Activated naive CD8-positive, alpha-beta T cell treated with anti-CD3 and anti-CD28 coated beads, Interleukin-2, amount 10 ng/mL, durations not matched to agents 7 days and 5 days (primary cell): ENCODE results near the gene COQ2. TPM values are rescaled to one million over a fixed set of nuclear protein-coding genes. Genes with fewer than 3 reads are reported as not detected.
A peak's percentile ranks its signal among the peaks of the same experiment; 100 is the strongest.

Experiments used
- ATAC-seq: fragments of 150-1000 bp; cut with Tn5 transposase; one replicate; pipeline ENCODE4 v1.10.0; 2021; ENCODE audit warnings: low read depth, moderate library complexity
- POLR2A ChIA-PET: fragments of 350-600 bp; sonication (Branson Sonifier 250); formaldehyde crosslinking; loops from one replicate; lab custom pipeline; 2021; ENCODE audit warnings: antibody characterized with exemption; lab: Charles Lee
- DNase-seq: peaks from one replicate; pipeline ENCODE4 v3.0.0; 2021
- H3K27ac Mint-ChIP-seq: one replicate; pipeline ENCODE4 v1.8.0; 2022; ENCODE audit warnings: mild to moderate bottlenecking, mixed read lengths
- H3K27me3 Mint-ChIP-seq: one replicate; pipeline ENCODE4 v1.8.0; 2022; ENCODE audit warnings: mild to moderate bottlenecking, moderate library complexity, mixed read lengths
- H3K36me3 Mint-ChIP-seq: one replicate; pipeline ENCODE4 v1.8.0; 2021; ENCODE audit warnings: mild to moderate bottlenecking, mixed read lengths
- H3K4me1 Mint-ChIP-seq: one replicate; pipeline ENCODE4 v1.8.0; 2021; ENCODE audit warnings: mixed read lengths
- H3K4me3 Mint-ChIP-seq: one replicate; pipeline ENCODE4 v1.8.0; 2022; ENCODE audit warnings: mild to moderate bottlenecking, moderate library complexity, mixed read lengths
- H3K9me3 Mint-ChIP-seq: one replicate; pipeline ENCODE4 v1.8.0; 2021; ENCODE audit warnings: mixed read lengths
- total RNA-seq, 2 experiments: library from RNA; stranded (reverse); gene quantifications; one replicate each; pipeline ENCODE4 v1.2.3, GENCODE V29; 2021

The COQ2 gene
- total RNA-seq, 2 experiments from 2014 or later, result 13.1 to 15.5 TPM

DNA sequence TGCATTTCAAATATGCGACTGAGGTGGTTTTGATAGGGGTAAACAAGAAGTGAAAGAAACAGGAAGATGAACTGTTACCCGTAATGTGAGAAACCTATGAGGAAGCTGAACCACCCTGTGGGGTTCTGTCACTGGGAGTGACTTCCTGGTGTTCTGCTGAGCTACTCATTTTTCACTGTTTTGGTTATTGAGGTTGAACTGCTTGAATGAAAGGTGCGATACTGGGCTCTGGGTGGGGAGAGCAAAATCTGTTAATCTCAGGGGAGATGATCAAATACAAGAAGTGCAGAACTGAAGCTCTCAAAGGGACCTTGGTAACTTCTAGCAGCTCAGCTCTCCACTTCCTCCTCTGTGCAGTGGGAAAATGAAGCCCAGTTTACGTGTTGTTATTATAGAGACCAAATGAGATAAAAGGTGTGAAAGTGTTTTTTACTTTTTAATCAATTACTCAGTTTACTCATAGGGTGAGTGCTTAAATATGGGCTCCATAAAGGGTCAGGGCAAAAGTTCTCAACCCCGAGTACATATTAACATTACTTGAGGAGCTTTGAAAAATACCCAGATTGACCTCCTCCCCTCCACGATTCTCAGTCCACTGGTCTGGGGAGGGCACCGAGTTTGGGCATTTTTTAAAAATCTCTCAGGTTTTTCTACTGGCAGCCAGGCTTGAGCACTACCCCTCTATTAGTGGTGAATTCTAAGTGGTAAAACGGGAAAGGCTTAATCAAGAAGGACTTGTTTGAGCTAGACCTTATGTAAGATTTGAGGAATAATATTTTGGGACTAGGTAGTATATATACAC lies 66.7 kb downstream of the COQ2 start:
- Mint-ChIP-seq H3K27ac (peak overlapping the region; percentile 89), H3K4me1 (peaks cover 76% of the 10 kb centered on the region), H3K27me3 (no peaks in the 10 kb centered on the region), H3K36me3 (peaks cover 18% of the 10 kb centered on the region), H3K4me3 (peak overlapping the region; percentile 79), H3K9me3 (peaks cover 9% of the 10 kb centered on the region)
- DNase-seq (no peak), ATAC-seq (peak; percentile 90)
- POLR2A ChIA-PET, result interaction anchor here (0.6 to 9.7 kb wide), 18 partner anchors 9 to 318 kb away, joined by 3 to 252 read pairs (median 4); partner anchors contain the start of genes COPS4, COQ2, PLAC8 and THAP9

DNA sequence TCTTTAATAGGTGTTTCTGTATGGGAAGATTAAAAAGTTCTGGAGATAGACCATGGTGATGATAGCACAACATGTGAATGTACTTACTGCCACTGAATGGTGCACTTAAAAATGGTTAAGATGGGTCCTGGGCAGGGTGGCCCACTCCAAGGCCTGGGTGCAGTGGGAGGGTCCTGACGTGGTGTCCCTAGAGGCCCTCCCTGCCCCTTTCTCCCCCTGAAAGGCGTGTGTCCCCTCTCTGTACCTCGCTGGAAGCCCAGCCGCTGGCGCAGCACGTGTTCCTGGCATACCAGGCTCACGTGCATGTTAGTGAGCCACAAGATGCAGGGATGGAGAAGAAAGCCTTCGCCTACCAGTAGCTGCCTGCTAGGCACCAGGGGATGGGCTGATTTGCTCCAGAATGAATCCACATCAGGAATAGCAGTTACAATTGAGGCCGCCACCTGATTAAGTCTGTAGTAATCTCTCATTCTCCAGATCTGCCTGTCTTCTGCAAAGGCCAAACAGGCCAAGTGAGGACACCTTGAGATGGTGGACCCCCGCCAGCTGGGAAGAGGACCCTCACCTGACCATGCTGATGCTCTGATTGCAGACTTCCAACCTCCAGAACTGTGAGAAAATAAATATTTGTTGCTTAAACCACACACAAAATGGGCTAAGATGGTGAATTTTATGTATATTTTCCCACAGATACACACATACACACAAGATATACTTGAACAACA lies 67.5 kb downstream of the COQ2 start:
- peaks cover 77% of the 10 kb centered on the region for H3K4me1 Mint-ChIP-seq
- peak overlapping the region; percentile 79 for H3K4me3 Mint-ChIP-seq
- POLR2A ChIA-PET, result interaction anchor here (0.6 to 9.7 kb wide), 16 partner anchors 10 to 317 kb away, joined by 3 to 252 read pairs (median 6); partner anchors contain the start of genes COPS4, COQ2, PLAC8 and THAP9
- peaks cover 6% of the 10 kb centered on the region for H3K9me3 Mint-ChIP-seq
- no peaks in the 10 kb centered on the region for H3K27me3 Mint-ChIP-seq
- H3K36me3 Mint-ChIP-seq, result peaks cover 15% of the 10 kb centered on the region
- DNase-seq, result peak; percentile 39
- peak overlapping the region; percentile 89 for H3K27ac Mint-ChIP-seq
- ATAC-seq, result no peak

DNA sequence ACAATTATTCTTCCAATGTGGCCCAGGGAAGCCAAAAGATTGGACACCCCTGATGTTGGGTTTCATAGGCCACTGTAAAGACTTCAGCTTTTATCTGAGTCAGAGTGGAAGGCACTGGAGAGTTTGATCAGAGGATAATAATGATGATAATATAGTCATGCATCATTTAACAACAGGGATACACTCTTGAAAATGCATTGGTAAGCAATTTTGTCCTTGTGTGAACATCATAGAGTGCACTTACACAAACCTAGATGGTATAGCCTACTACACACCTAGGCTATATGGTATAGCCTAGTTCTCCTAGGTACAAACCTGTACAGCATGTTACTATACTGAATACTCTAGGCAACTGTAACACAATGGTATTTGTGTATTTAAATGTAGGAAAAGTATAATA lies 70.5 kb downstream of the COQ2 start:
- Mint-ChIP-seq H3K4me1 (peaks cover 71% of the 10 kb centered on the region), H3K4me3 (no peak overlapping the region), H3K27ac (no peak overlapping the region), H3K36me3 (peaks cover 18% of the 10 kb centered on the region), H3K9me3 (peaks cover 6% of the 10 kb centered on the region), H3K27me3 (no peaks in the 10 kb centered on the region)
- ATAC-seq, result no peak
- no peak for DNase-seq
- POLR2A ChIA-PET, result interaction anchor here (4.7 kb wide), 1 partner anchor 102 kb away, joined by 41 read pairs; the partner anchor contains the start of gene PLAC8

Other genes starting within 250 kb of the COQ2 start
- 10 to 100 TPM; 29.3 to 30.3 TPM for gene COPS4, start 249.6 kb downstream of the COQ2 start, total RNA-seq
- 100 to 1,000 TPM; 305 to 314 TPM for gene PLAC8, start 170.1 kb downstream of the COQ2 start, total RNA-seq
- gene HPSE, start 50.0 kb upstream of the COQ2 start, total RNA-seq, result 10 to 100 TPM; 16.5 to 17.3 TPM
- 10 to 100 TPM; 27.4 to 28.7 TPM for gene HELQ, start 171.0 kb upstream of the COQ2 start, total RNA-seq
- gene MRPS18C, start 171.3 kb upstream of the COQ2 start, total RNA-seq, result 10 to 100 TPM; 53.6 to 60.4 TPM
- 10 to 100 TPM; 20.1 to 21.7 TPM for gene ABRAXAS1, start 200.3 kb upstream of the COQ2 start, total RNA-seq